ENCODE data around the gene SPOUT1. TPM values are rescaled to one million over a fixed set of nuclear protein-coding genes. Genes with fewer than 3 reads are reported as not detected.

SPOUT1 gene
- total and polyA plus RNA-seq, 2 donors, result 24.3 to 48.5 TPM

DNA sequence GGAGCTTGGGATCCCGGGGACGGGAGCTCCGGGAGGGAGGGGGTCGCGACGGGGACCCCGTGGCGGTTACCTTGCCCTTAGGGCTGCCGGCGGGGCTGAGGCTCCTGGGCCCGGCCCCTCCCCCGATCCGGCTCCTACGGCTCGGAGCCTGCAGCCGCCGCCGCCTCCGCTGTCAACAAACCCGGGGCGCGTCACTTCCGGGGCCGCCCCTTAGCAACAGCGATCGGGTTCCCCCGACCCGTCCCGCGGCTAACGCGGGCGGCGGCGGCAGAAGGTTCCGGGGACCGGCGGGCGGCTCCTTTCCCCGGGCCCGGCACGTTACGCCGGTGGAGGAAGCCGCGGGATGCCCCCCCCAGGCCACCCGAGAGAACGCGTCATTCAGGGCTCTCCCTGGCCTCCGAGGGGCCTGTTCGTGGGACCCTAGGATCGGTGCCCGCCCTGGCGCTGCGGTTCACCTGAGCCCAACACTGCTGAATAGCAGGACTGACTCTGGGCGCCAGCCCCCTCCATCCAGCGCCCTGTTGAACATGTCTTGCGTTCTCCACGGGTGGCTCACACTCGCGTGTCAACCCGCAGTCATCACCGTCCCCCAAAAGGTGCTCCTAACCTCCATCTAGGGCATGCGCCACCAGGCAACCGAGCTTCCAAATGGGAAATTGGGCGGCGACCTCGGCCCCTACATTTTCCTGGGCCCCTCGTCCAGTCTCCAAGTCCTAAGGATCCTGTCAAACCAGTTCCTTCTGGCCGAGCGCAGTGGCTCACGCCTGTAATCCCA, 57.7 kb downstream of the SPOUT1 start, which contains the start of gene ZER1:
Gene ZER1, minus strand, starts transcription at position 183 of the 775 bp plus-strand sequence. CDS start 16,362 bp downstream, outside the sequence.
- Histone ChIP-seq H3K9me3 (ENCODE audit: control insufficient read depth in 2 of 2, insufficient read depth in 1 of 2, low read length in 1 of 2) (peaks cover 0 to 11% of the 10 kb centered on the region in 2 donors), H3K4me1 (ENCODE audit: control insufficient read depth in 2 of 2, insufficient read depth in 2 of 2, low read length in 2 of 2) (peaks cover 11 to 15% of the 10 kb centered on the region in 2 donors), H3K27me3 (ENCODE audit: control insufficient read depth in 2 of 2, insufficient read depth in 1 of 2, low read length in 1 of 2) (no peaks in the 10 kb centered on the region), H3K36me3 (ENCODE audit: control insufficient read depth in 2 of 2, insufficient read depth in 2 of 2, low read length in 1 of 2) (peaks cover 6 to 8% of the 10 kb centered on the region in 2 donors), H3K27ac (ENCODE audit: low read depth in 1 of 2, low read length in 1 of 2) (peak within 1 kb of the TSS; percentile 85 to 95), H3K4me3 (ENCODE audit: low read length in 2 of 2) (peak within 1 kb of the TSS; percentile 72 to 77)
- WGBS, result 2% methylated on average over 72 of the region's 72 CpGs
- DNase-seq (ENCODE audit: low read depth in 6 of 9, low spot score in 9 of 9), result peak; percentile 46 to 96 (median 91)

DNA sequence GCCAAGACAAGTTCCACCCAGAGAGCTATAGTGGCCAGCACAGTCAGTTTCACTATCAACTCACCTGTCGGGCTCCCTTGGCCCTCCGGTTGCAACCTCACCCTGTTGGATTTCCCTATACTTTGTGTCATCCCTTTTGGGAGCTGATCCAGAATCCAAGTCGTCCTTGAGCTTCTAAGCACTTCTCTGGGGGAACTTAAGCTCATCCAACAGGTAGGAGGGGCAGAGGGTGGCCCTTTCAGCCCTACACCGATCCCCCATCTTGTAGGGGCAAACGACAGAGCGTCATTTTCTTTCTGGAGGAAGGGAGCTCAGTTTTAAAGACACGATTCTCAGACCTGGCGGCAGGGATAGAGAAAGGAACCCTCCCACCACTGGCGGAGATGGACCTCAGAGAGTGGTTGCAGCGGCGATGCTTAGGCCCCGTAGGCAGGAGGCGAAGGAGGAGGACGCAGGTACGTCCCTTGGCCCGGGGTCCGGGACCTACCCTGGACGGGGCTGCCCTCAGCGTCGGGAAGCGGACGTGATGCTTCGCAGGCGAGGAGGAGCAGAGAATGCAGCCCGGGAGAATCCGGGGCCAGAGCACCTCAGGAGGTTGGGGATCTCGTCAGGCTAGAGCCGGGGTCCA, 58.4 kb downstream of the SPOUT1 start:
- no peaks in the 10 kb centered on the region for H3K27me3 ChIP-seq (ENCODE audit: control insufficient read depth in 2 of 2, insufficient read depth in 1 of 2, low read length in 1 of 2)
- H3K4me1 ChIP-seq (ENCODE audit: control insufficient read depth in 2 of 2, insufficient read depth in 2 of 2, low read length in 2 of 2), result peaks cover 11 to 15% of the 10 kb centered on the region in 2 donors
- peak in 4 of 9 donors; percentile 12 to 53 (median 30) for DNase-seq (ENCODE audit: low read depth in 6 of 9, low spot score in 9 of 9)
- H3K4me3 ChIP-seq (ENCODE audit: low read length in 2 of 2), result peak overlapping the region; percentile 72 to 77
- H3K36me3 ChIP-seq (ENCODE audit: control insufficient read depth in 2 of 2, insufficient read depth in 2 of 2, low read length in 1 of 2), result peaks cover 6 to 8% of the 10 kb centered on the region in 2 donors
- H3K27ac ChIP-seq (ENCODE audit: low read depth in 1 of 2, low read length in 1 of 2), result peak overlapping the region; percentile 81 to 95
- WGBS, result 1% methylated on average over 28 of the region's 28 CpGs
- H3K9me3 ChIP-seq (ENCODE audit: control insufficient read depth in 2 of 2, insufficient read depth in 1 of 2, low read length in 1 of 2), result peaks cover 0 to 9% of the 10 kb centered on the region in 2 donors

DNA sequence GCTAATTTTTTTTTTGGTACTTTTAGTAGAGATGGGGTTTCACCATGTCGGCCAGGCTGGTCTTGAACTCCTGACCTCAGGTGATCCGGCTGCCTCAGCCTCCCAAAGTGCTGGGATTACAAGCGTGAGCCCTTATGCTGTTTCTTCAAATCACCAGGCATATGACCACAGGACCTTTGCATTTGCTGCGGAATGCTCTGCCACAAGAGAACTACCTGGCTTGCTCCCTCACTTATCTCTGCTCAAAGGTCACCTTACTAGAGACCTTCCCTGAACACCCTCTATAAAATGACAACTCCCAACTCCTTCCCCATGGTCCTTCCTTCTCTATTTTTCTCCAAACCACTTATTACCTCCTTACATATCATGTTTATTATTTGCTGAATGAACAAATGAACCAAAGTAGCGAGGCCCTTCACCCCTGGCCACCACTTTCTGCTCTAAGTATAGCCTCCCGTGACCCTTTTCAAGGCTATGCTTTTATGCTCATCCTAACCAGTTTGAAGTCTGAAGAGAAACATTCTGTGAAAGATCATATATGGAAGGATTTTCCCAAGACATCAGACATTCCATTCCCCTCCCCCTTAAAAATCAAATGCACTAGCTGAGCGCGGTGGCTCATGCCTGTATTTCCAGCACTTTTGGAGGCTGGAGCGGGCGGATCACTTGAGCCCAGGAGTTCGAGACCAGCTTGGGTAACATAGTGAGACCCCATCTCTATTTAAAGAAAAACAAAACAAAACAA, 59.1 kb downstream of the SPOUT1 start:
- Histone ChIP-seq H3K4me3 (ENCODE audit: low read length in 2 of 2) (peak overlapping the region; percentile 72 to 77), H3K9me3 (ENCODE audit: control insufficient read depth in 2 of 2, insufficient read depth in 1 of 2, low read length in 1 of 2) (peaks cover 0 to 2% of the 10 kb centered on the region in 2 donors), H3K27me3 (ENCODE audit: control insufficient read depth in 2 of 2, insufficient read depth in 1 of 2, low read length in 1 of 2) (no peaks in the 10 kb centered on the region), H3K27ac (ENCODE audit: low read depth in 1 of 2, low read length in 1 of 2) (peak overlapping the region; percentile 81 to 95), H3K36me3 (ENCODE audit: control insufficient read depth in 2 of 2, insufficient read depth in 2 of 2, low read length in 1 of 2) (peaks cover 9 to 10% of the 10 kb centered on the region in 2 donors), H3K4me1 (ENCODE audit: control insufficient read depth in 2 of 2, insufficient read depth in 2 of 2, low read length in 2 of 2) (peaks cover 11 to 18% of the 10 kb centered on the region in 2 donors)
- WGBS, result 91% methylated on average over 11 of the region's 11 CpGs
- no peak for DNase-seq (ENCODE audit: low read depth in 6 of 9, low spot score in 9 of 9)

Other genes with a start within 250 kb of the SPOUT1 start
- 56.1 TPM for gene DYNC2I2, start 172.9 kb downstream of the SPOUT1 start, total RNA-seq
- gene DYNC2I2, start 172.9 kb downstream of the SPOUT1 start, polyA plus RNA-seq, result 37.5 TPM
- gene SET, start 140.6 kb downstream of the SPOUT1 start, total RNA-seq, result 654 TPM
- 177 TPM for gene SET, start 140.6 kb downstream of the SPOUT1 start, polyA plus RNA-seq
- gene PKN3, start 127.3 kb downstream of the SPOUT1 start, total RNA-seq, result 3.8 TPM
- 10.4 TPM for gene PKN3, start 127.3 kb downstream of the SPOUT1 start, polyA plus RNA-seq
- 20.7 TPM for gene ZDHHC12, start 105.7 kb downstream of the SPOUT1 start, total RNA-seq
- gene ZDHHC12, start 105.7 kb downstream of the SPOUT1 start, polyA plus RNA-seq, result 46.4 TPM
- 11.3 TPM for gene ZER1, start 57.9 kb downstream of the SPOUT1 start, total RNA-seq
- 23.0 TPM for gene ZER1, start 57.9 kb downstream of the SPOUT1 start, polyA plus RNA-seq
- gene TBC1D13, start 42.5 kb downstream of the SPOUT1 start, total RNA-seq, result 5.0 TPM
- gene TBC1D13, start 42.5 kb downstream of the SPOUT1 start, polyA plus RNA-seq, result 19.4 TPM
- gene ENDOG, start 11.3 kb downstream of the SPOUT1 start, total RNA-seq, result 21.5 TPM
- gene ENDOG, start 11.3 kb downstream of the SPOUT1 start, polyA plus RNA-seq, result 11.0 TPM
- gene KYAT1, start 52.2 kb upstream of the SPOUT1 start, total RNA-seq, result 16.1 TPM
- gene KYAT1, start 52.2 kb upstream of the SPOUT1 start, polyA plus RNA-seq, result 9.9 TPM
- 9.5 TPM for gene LRRC8A, start 52.3 kb upstream of the SPOUT1 start, total RNA-seq
- 10.3 TPM for gene LRRC8A, start 52.3 kb upstream of the SPOUT1 start, polyA plus RNA-seq
- 9.7 TPM for gene PHYHD1, start 91.2 kb upstream of the SPOUT1 start, total RNA-seq
- 25.6 TPM for gene PHYHD1, start 91.2 kb upstream of the SPOUT1 start, polyA plus RNA-seq
- gene DOLK, start 117.8 kb upstream of the SPOUT1 start, total RNA-seq, result 7.6 TPM
- 8.0 TPM for gene DOLK, start 117.8 kb upstream of the SPOUT1 start, polyA plus RNA-seq
- gene NUP188, start 117.9 kb upstream of the SPOUT1 start, total RNA-seq, result 22.0 TPM
- 19.2 TPM for gene NUP188, start 117.9 kb upstream of the SPOUT1 start, polyA plus RNA-seq
- 65.7 TPM for gene SH3GLB2, start 198.5 kb upstream of the SPOUT1 start, total RNA-seq
- gene SH3GLB2, start 198.5 kb upstream of the SPOUT1 start, polyA plus RNA-seq, result 134 TPM
- 14.4 TPM for gene MIGA2, start 206.8 kb upstream of the SPOUT1 start, total RNA-seq
- gene MIGA2, start 206.8 kb upstream of the SPOUT1 start, polyA plus RNA-seq, result 43.0 TPM

Measured in thymus (tissue), 11 donors.